Measurements from ENCODE around the gene JAKMIP3.
A peak's percentile ranks its signal among the peaks of the same experiment; 100 is the strongest.
"Not testable (repeated sequence)": the region's sequence is repeated elsewhere in the genome, so short reads cannot be mapped to it uniquely, and the experiment has no call there.

Gene JAKMIP3

GRCh38 chr10:132068431-132069121, 2.8 kb downstream of the JAKMIP3 start:
- DNase-seq, result no peak

- DNase-seq, result no peak
These were observed 3.5 kb downstream of the JAKMIP3 start for GRCh38 chr10:132069122-132069848.

GRCh38 chr10:132069849-132070182, 4.1 kb downstream of the JAKMIP3 start:
- DNase-seq, result no peak

- no peak for DNase-seq
These were observed 5.0 kb downstream of the JAKMIP3 start for GRCh38 chr10:132070724-132071123.

GRCh38 chr10:132071667-132072066, 5.9 kb downstream of the JAKMIP3 start:
- no peak for DNase-seq

GRCh38 chr10:132075909-132076577, 10.3 kb downstream of the JAKMIP3 start:
- no peak for DNase-seq

- no peak for DNase-seq
These were observed 10.9 kb downstream of the JAKMIP3 start for GRCh38 chr10:132076578-132077081.

- DNase-seq, result no peak
These were observed 11.3 kb downstream of the JAKMIP3 start for GRCh38 chr10:132077091-132077490.

GRCh38 chr10:132078746-132079345, 13.1 kb downstream of the JAKMIP3 start:
- DNase-seq, result no peak

- DNase-seq, result not testable (repeated sequence)
These were observed 18.6 kb downstream of the JAKMIP3 start for GRCh38 chr10:132084384-132084783.

GRCh38 chr10:132093236-132093635, 27.5 kb downstream of the JAKMIP3 start:
- not testable (repeated sequence) for DNase-seq

- DNase-seq, result no peak
These were observed 29.0 kb downstream of the JAKMIP3 start for GRCh38 chr10:132094581-132095234.

- DNase-seq, result no peak
These were observed 29.8 kb downstream of the JAKMIP3 start for GRCh38 chr10:132095403-132096113.

GRCh38 chr10:132096223-132096622, 30.5 kb downstream of the JAKMIP3 start:
- peak in 1 of 2 experiments; percentile 32 for DNase-seq

GRCh38 chr10:132096863-132097478, 31.2 kb downstream of the JAKMIP3 start:
- DNase-seq, result no peak

GRCh38 chr10:132097609-132098377, 32.0 kb downstream of the JAKMIP3 start:
- DNase-seq, result no peak

- DNase-seq, result no peak
These were observed 33.0 kb downstream of the JAKMIP3 start for GRCh38 chr10:132098539-132099388.

- no peak for DNase-seq
These were observed 33.8 kb downstream of the JAKMIP3 start for GRCh38 chr10:132099389-132100090.

GRCh38 chr10:132100091-132100481, 34.3 kb downstream of the JAKMIP3 start:
- DNase-seq, result no peak

All from SW 1271 (cell line).